PC-9 (cell line): ENCODE measurements around the gene PLK2. TPM values are rescaled to one million over a fixed set of nuclear protein-coding genes. Genes with fewer than 3 reads are reported as not detected.

Experiments used
- BruUV-seq: library from RNA; stranded (reverse); fragments of 400-500 nt; replicated peaks from 2 replicates; lab custom pipeline; 2021; lab: Mats Ljungman, UMichigan
- CTCF ChIA-PET: fragments of 300-600 bp; sonication (Branson Sonifier 250); formaldehyde crosslinking; loops from one replicate; lab custom pipeline; 2022; ENCODE audit warnings: antibody characterized with exemption; lab: Charles Lee
- POLR2A ChIA-PET: fragments of 300-600 bp; sonication (Branson Sonifier 250); formaldehyde crosslinking; loops from one replicate; lab custom pipeline; 2022; ENCODE audit warnings: antibody characterized with exemption; ENCODE audit not compliant: unreplicated experiment; lab: Charles Lee
- DNase-seq, 2 experiments: peaks; one replicate each; pipeline versions ENCODE4 v3.0.0 to v3.0.0-alpha.2; 2015 to 2022; ENCODE audit warnings: mixed read lengths in 1 of 2
- H2AFZ ChIP-seq: fragments of 200-600 bp; sonication (generic); 2 replicates; pipeline ENCODE4 v1.8.1; 2017; ENCODE audit warnings: antibody characterized with exemption
- H3F3A ChIP-seq: fragments of 200-600 bp; sonication (generic); 2 replicates; pipeline ENCODE4 v1.8.1; 2017; ENCODE audit warnings: antibody characterized with exemption, mild to moderate bottlenecking, low read depth; ENCODE audit not compliant: insufficient read depth
- H3K27ac ChIP-seq: fragments of 200-600 bp; sonication (generic); 2 replicates; pipeline ENCODE4 v1.6.1; 2016; ENCODE audit warnings: mixed run types
- H3K27me3 ChIP-seq: fragments of 200-600 bp; sonication (generic); 2 replicates; pipeline ENCODE4 v1.6.1; 2016; ENCODE audit warnings: low read depth, mixed run types; ENCODE audit not compliant: insufficient read depth
- H3K36me3 ChIP-seq: fragments of 200-600 bp; sonication (generic); 2 replicates; pipeline ENCODE4 v1.6.1; 2016; ENCODE audit warnings: low read depth, mixed run types
- H3K4me1 ChIP-seq: fragments of 200-600 bp; sonication (generic); replicated peaks from 2 replicates; pipeline ENCODE4 v1.6.1; 2016; ENCODE audit warnings: mixed run types; ENCODE audit not compliant: insufficient read depth
- H3K4me2 ChIP-seq: fragments of 200-600 bp; sonication (generic); 2 replicates; pipeline ENCODE4 v1.6.1; 2017; ENCODE audit warnings: mixed run types
- H3K4me3 ChIP-seq: fragments of 200-600 bp; sonication (generic); 2 replicates; pipeline ENCODE4 v1.6.1; 2016; ENCODE audit warnings: mixed run types
- H3K79me2 ChIP-seq: fragments of 200-600 bp; sonication (generic); 2 replicates; pipeline ENCODE4 v1.6.1; 2017; ENCODE audit warnings: low read depth, mixed run types
- H3K9me2 ChIP-seq: fragments of 200-600 bp; sonication (generic); 2 replicates; pipeline ENCODE4 v1.8.1; 2017; ENCODE audit warnings: mild to moderate bottlenecking; ENCODE audit not compliant: insufficient read depth
- H3K9me3 ChIP-seq: fragments of 200-600 bp; sonication (generic); 2 replicates; pipeline ENCODE4 v1.8.1; 2016; ENCODE audit warnings: low read depth; ENCODE audit not compliant: insufficient read depth
- H4K20me1 ChIP-seq: fragments of 200-600 bp; sonication (generic); 2 replicates; pipeline ENCODE4 v1.8.1; 2017; ENCODE audit not compliant: insufficient read depth
- CTCF ChIP-seq: fragments of 200-600 bp; sonication (generic); conservative IDR thresholded peaks from 2 replicates; pipeline ENCODE4 v1.6.1; 2017; ENCODE audit warnings: mixed run types, antibody characterized with exemption, mild to moderate bottlenecking, moderate library complexity
- EZH2 ChIP-seq: fragments of 200-600 bp; sonication (generic); IDR thresholded peaks from 2 replicates; pipeline ENCODE4 v1.8.0; 2017; ENCODE audit warnings: antibody characterized with exemption, low read depth
- intact Hi-C: fragments of 100-400 bp; cut with micrococcal nuclease; formaldehyde crosslinking; loops from one replicate; pipeline ENCODE4 v1.10.0; 2022; ENCODE audit not compliant: unreplicated experiment
- total RNA-seq: library from RNA; stranded (reverse); gene quantifications from 2 replicates; pipeline ENCODE4 v1.2.3, GENCODE V29; 2021

PLK2 gene
- total RNA-seq, 1 experiment from 2014 or later: 508 TPM

GRCh38 chr5:58410441-58410840, 49.4 kb downstream of the PLK2 start:
- Histone ChIP-seq H3K79me2 (no peaks in the 10 kb centered on the region), H3K9me3 (peaks cover 7% of the 10 kb centered on the region; the same call in 1 of the 2 replicates), H3K4me3 (no peak overlapping the region), H3K36me3 (no peaks in the 10 kb centered on the region), H3K4me2 (peak overlapping the region; percentile 50; the same call in 1 of the 2 replicates), H3F3A (peaks cover 14% of the 10 kb centered on the region; the same call in 1 of the 2 replicates), H3K27ac (peak overlapping the region; percentile 87), H3K27me3 (no peaks in the 10 kb centered on the region), H2AFZ (no peak overlapping the region), H3K4me1 (peaks cover 59% of the 10 kb centered on the region), H4K20me1 (no peaks in the 10 kb centered on the region), H3K9me2 (no peaks in the 10 kb centered on the region)
- ChIA-PET CTCF (no interaction called here), POLR2A (interaction anchor here (0.6 to 1.3 kb wide), 4 partner anchors 77 to 219 kb away, joined by 3 to 11 read pairs (median 4); no protein-coding TSS in a partner anchor)
- TF ChIP-seq CTCF (no peak), EZH2 (no peak)
- intact Hi-C loops: no loop called here
- no TSS peak for BruUV-seq
- peak; percentile 18 to 81 for DNase-seq

- TF ChIP-seq CTCF (no peak), EZH2 (no peak)
- Histone ChIP-seq H3K4me1 (peaks cover 58% of the 10 kb centered on the region), H3K27me3 (no peaks in the 10 kb centered on the region), H3K79me2 (no peaks in the 10 kb centered on the region), H3K27ac (peak overlapping the region; percentile 87), H2AFZ (peak overlapping the region; percentile 57; the same call in 1 of the 2 replicates), H3K4me3 (no peak overlapping the region), H3K9me2 (no peaks in the 10 kb centered on the region), H4K20me1 (no peaks in the 10 kb centered on the region), H3K9me3 (peaks cover 7% of the 10 kb centered on the region; the same call in 1 of the 2 replicates), H3K4me2 (peak overlapping the region; percentile 45), H3K36me3 (no peaks in the 10 kb centered on the region), H3F3A (peaks cover 14% of the 10 kb centered on the region; the same call in 1 of the 2 replicates)
- no TSS peak for BruUV-seq
- DNase-seq: peak; percentile 27 to 74
- intact Hi-C loops: no loop called here
- ChIA-PET CTCF (no interaction called here), POLR2A (interaction anchor here (0.6 kb wide), 2 partner anchors 26 to 147 kb away, joined by 3 read pairs; no protein-coding TSS in a partner anchor)
Measured at GRCh38 chr5:58407042-58407719, 52.7 kb downstream of the PLK2 start.

- BruUV-seq: no TSS peak
- no peaks in the 10 kb centered on the region for H3K9me2 ChIP-seq
- no peaks in the 10 kb centered on the region for H3K27me3 ChIP-seq
- no peaks in the 10 kb centered on the region for H4K20me1 ChIP-seq
- H3K4me3 ChIP-seq: no peak overlapping the region
- no peaks in the 10 kb centered on the region for H3K36me3 ChIP-seq
- H3K79me2 ChIP-seq: no peaks in the 10 kb centered on the region
- H3F3A ChIP-seq: peaks cover 14% of the 10 kb centered on the region; the same call in 1 of the 2 replicates
- ChIA-PET POLR2A (interaction anchor here (0.6 kb wide), 1 partner anchor 590 kb away, joined by 4 read pairs; no protein-coding TSS in a partner anchor), CTCF (no interaction called here)
- H3K4me1 ChIP-seq: peaks cover 51% of the 10 kb centered on the region
- H3K27ac ChIP-seq: peak overlapping the region; percentile 87
- DNase-seq: no peak
- TF ChIP-seq CTCF (no peak), EZH2 (no peak)
- peaks cover 7% of the 10 kb centered on the region; the same call in 1 of the 2 replicates for H3K9me3 ChIP-seq
- peak overlapping the region; percentile 45 for H3K4me2 ChIP-seq
- H2AFZ ChIP-seq: 0 out of 2 replicates have a peak overlapping the region, but pooled peaks have one; percentile 14
- intact Hi-C loops: no loop called here
Measured at GRCh38 chr5:58406394-58406793, 53.5 kb downstream of the PLK2 start.
